Activated CD8-positive, alpha-beta T cell treated with anti-CD3 and anti-CD28 coated beads, Interleukin-2, amount 10 ng/mL, durations not matched to agents 7 days and 5 days (primary cell): ENCODE measurements around the gene NAPG. TPM values are rescaled to one million over a fixed set of nuclear protein-coding genes. Genes with fewer than 3 reads are reported as not detected.
"Not testable (repeated sequence)": the region's sequence is repeated elsewhere in the genome, so short reads cannot be mapped to it uniquely, and the experiment has no call there.

Experiments used
- ATAC-seq: fragments of 150-1000 bp; cut with Tn5 transposase; one replicate; pipeline ENCODE4 v1.10.0; 2021; ENCODE audit warnings: moderate library complexity
- CTCF ChIA-PET: fragments of 350-600 bp; sonication (Branson Sonifier 250); formaldehyde crosslinking; loops from one replicate; lab custom pipeline; 2021; ENCODE audit warnings: antibody characterized with exemption; lab: Charles Lee
- POLR2A ChIA-PET: fragments of 350-600 bp; sonication (Branson Sonifier 250); formaldehyde crosslinking; loops from one replicate; lab custom pipeline; 2021; ENCODE audit warnings: antibody characterized with exemption; lab: Charles Lee
- DNase-seq: peaks from one replicate; pipeline ENCODE4 v3.0.0-alpha.2; 2020
- H3K27ac Mint-ChIP-seq: one replicate; pipeline ENCODE4 v1.8.0; 2021; ENCODE audit warnings: mild to moderate bottlenecking, mixed read lengths
- H3K27me3 Mint-ChIP-seq: one replicate; pipeline ENCODE4 v1.8.0; 2021; ENCODE audit warnings: low read depth, mixed read lengths
- H3K36me3 Mint-ChIP-seq: one replicate; pipeline ENCODE4 v1.8.0; 2021; ENCODE audit warnings: low read depth, mixed read lengths
- H3K4me1 Mint-ChIP-seq: one replicate; pipeline ENCODE4 v1.8.0; 2021; ENCODE audit warnings: low read depth, mixed read lengths
- H3K4me3 Mint-ChIP-seq: one replicate; pipeline ENCODE4 v1.8.0; 2021; ENCODE audit warnings: mild to moderate bottlenecking, mixed read lengths
- H3K9me3 Mint-ChIP-seq: one replicate; pipeline ENCODE4 v1.8.0; 2022; ENCODE audit warnings: mixed read lengths; ENCODE audit not compliant: insufficient read depth
- total RNA-seq, 2 experiments: library from RNA; stranded (reverse); gene quantifications; one replicate each; pipeline ENCODE4 v1.2.3, GENCODE V29; 2021

Gene NAPG
- total RNA-seq, 2 experiments from 2014 or later = 31.1 to 31.5 TPM

DNA sequence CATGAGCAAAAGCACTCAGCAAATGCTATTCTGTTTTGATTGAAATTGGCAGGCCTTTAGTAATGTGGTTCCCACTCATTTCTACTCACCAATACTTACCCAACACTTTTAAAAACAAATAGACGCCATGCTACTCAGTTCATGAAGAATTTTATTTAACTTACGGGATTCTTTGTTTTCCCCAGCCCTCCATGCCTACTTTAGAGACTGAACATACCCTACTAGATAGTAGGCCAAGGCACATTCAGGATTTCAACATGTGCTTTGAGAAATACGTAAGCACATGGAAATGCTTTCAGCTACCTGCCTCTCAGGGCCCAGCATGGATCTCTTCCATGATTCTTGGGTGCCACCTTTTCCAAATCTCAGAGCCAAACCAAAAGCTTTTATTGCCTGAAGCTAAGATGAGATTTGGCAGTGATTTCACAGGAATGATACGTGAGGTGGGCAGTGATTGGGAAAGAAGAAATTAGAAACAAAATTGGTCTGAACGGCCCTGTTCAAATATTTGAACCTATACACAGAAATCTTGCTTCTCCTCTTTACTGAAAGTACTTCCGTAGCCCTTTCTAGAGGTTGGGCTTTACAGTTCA lies 31.4 kb downstream of the NAPG start:
- no peaks in the 10 kb centered on the region for H3K9me3 Mint-ChIP-seq
- POLR2A ChIA-PET = no interaction called here

GRCh38 chr18:10558243-10558966 lies 32.6 kb downstream of the NAPG start:
- Mint-ChIP-seq H3K9me3 (no peaks in the 10 kb centered on the region), H3K36me3 (peaks cover 30% of the 10 kb centered on the region), H3K4me3 (no peak overlapping the region), H3K27me3 (no peaks in the 10 kb centered on the region), H3K4me1 (peaks cover 2% of the 10 kb centered on the region), H3K27ac (peak overlapping the region; percentile 65)
- POLR2A ChIA-PET = no interaction called here
- ATAC-seq (no peak), DNase-seq (no peak)
- CTCF ChIA-PET = no interaction called here

More for the DNA sequence above, 31.4 kb downstream of the NAPG start:
- no peaks in the 10 kb centered on the region for H3K27me3 Mint-ChIP-seq
- ATAC-seq = no peak
- CTCF ChIA-PET = no interaction called here
- no peak for DNase-seq
- peaks cover 37% of the 10 kb centered on the region for H3K36me3 Mint-ChIP-seq
- H3K4me3 Mint-ChIP-seq = no peak overlapping the region
- H3K27ac Mint-ChIP-seq = no peak overlapping the region
- peaks cover 2% of the 10 kb centered on the region for H3K4me1 Mint-ChIP-seq

GRCh38 chr18:10558967-10559298 lies 33.1 kb downstream of the NAPG start:
- peaks cover 2% of the 10 kb centered on the region for H3K4me1 Mint-ChIP-seq
- no peak overlapping the region for H3K27ac Mint-ChIP-seq
- no peak for ATAC-seq
- no peaks in the 10 kb centered on the region for H3K9me3 Mint-ChIP-seq
- no peaks in the 10 kb centered on the region for H3K27me3 Mint-ChIP-seq
- POLR2A ChIA-PET = no interaction called here
- no peak overlapping the region for H3K4me3 Mint-ChIP-seq
- CTCF ChIA-PET = interaction anchor here (1.9 kb wide), 1 partner anchor 14 kb away, joined by 13 read pairs; no protein-coding TSS in a partner anchor
- H3K36me3 Mint-ChIP-seq = peaks cover 28% of the 10 kb centered on the region
- no peak for DNase-seq

DNA sequence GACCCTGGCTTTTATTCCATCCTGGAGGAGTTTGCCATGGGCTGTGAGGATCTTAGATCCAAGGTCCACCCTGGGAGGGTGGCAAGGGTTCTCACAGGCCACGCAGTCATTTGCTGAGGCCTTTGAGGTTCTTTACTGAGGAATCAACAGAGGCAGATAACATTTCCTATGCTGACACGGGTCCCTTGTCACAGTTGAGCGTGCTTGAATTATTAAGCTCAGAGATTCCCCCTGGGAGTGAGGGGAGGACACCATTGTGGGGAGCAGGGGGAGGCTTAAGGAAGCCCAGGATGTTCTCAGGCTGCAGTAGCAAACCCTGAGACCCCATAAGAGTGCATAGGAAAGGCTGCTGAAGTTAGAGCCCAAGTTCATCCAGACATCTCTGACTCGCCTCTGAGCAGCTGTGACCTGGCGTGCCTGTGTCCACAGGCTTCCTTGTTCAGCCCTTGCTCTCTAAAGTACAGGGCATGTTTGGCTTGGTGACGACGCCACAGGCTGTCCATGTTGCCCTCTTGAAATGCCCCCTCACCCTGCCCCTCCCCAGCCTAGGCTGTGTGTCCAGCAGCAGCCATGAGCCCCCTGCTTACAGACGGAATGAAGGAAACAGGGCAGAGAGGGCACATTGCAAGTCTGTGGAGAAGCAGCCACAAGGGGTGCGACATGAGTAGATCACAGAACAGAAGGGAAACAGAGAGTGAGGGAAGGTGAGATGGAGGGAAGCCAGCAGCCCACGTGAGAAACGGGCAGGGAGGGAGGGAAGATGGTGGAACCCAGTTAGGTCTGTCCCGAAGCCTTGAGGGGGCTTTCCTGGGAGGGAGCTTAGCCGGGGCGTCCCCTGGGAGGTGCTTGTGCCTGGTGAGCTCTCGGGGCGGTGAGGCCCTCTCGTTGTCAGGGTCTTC lies 34.0 kb downstream of the NAPG start:
- POLR2A ChIA-PET = no interaction called here
- Mint-ChIP-seq H3K4me3 (no peak overlapping the region), H3K4me1 (peaks cover 2% of the 10 kb centered on the region)

DNA sequence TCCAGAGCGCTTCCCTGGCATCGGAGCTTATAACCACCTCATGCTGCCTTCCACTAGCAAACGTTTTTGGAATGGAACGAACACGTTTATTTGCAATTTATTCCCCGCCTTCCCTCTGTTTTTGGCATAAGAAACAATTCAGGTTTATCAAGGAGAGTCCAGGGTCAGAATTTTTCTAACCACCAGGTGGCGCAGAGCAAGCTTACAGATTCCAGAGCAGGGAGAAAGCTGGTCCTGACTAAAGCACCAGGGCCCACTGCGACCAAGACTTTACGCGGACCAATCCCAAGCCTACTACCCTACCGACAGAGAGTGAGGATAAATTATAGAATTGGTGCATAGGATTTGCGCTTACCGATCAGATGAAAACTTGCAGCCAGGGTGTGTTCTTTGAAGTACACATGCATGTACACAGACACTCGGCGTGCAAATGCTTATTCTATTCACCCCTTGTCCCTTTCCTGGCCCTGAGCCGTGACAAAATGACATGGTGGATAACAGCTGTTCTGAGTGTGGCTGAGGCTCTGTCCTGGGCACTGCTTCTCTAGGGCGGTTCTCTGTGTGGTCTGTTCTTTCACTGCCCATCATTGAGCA lies 34.7 kb downstream of the NAPG start:
- H3K36me3 Mint-ChIP-seq = peaks cover 15% of the 10 kb centered on the region
- ChIA-PET POLR2A (interaction anchor here (0.7 kb wide), 1 partner anchor 69 kb away, joined by 3 read pairs; no protein-coding TSS in a partner anchor), CTCF (interaction anchor here (0.6 to 1.9 kb wide), 18 partner anchors 9 to 609 kb away, joined by 3 to 17 read pairs (median 4); partner anchors contain the start of gene NAPG)
- ATAC-seq = peak; percentile 79
- peak; percentile 71 for DNase-seq
- no peaks in the 10 kb centered on the region for H3K27me3 Mint-ChIP-seq
- no peaks in the 10 kb centered on the region for H3K9me3 Mint-ChIP-seq
- H3K27ac Mint-ChIP-seq = no peak overlapping the region
- no peak overlapping the region for H3K4me3 Mint-ChIP-seq
- peaks cover 2% of the 10 kb centered on the region for H3K4me1 Mint-ChIP-seq

More for the DNA sequence above, 34.0 kb downstream of the NAPG start:
- Mint-ChIP-seq H3K36me3 (peaks cover 20% of the 10 kb centered on the region), H3K27ac (no peak overlapping the region), H3K9me3 (no peaks in the 10 kb centered on the region), H3K27me3 (no peaks in the 10 kb centered on the region)
- no peak for DNase-seq
- CTCF ChIA-PET = interaction anchor here (0.6 to 1.9 kb wide), 18 partner anchors 8 to 609 kb away, joined by 3 to 17 read pairs (median 4); partner anchors contain the start of gene NAPG
- peak; percentile 51 for ATAC-seq

GRCh38 chr18:10562773-10563160 lies 36.9 kb downstream of the NAPG start:
- H3K4me3 Mint-ChIP-seq = no peak overlapping the region
- H3K27me3 Mint-ChIP-seq = no peaks in the 10 kb centered on the region

GRCh38 chr18:10563886-10564285 lies 38.1 kb downstream of the NAPG start:
- CTCF ChIA-PET = no interaction called here
- H3K4me1 Mint-ChIP-seq = peaks cover 2% of the 10 kb centered on the region
- H3K36me3 Mint-ChIP-seq = no peaks in the 10 kb centered on the region
- H3K9me3 Mint-ChIP-seq = no peaks in the 10 kb centered on the region
- DNase-seq (no peak), ATAC-seq (no peak)
- H3K27ac Mint-ChIP-seq = no peak overlapping the region
- POLR2A ChIA-PET = no interaction called here
- no peak overlapping the region for H3K4me3 Mint-ChIP-seq
- no peaks in the 10 kb centered on the region for H3K27me3 Mint-ChIP-seq

More at GRCh38 chr18:10562773-10563160, 36.9 kb downstream of the NAPG start:
- POLR2A ChIA-PET = no interaction called here
- CTCF ChIA-PET = no interaction called here
- no peak for ATAC-seq
- peaks cover 2% of the 10 kb centered on the region for H3K4me1 Mint-ChIP-seq
- H3K9me3 Mint-ChIP-seq = no peaks in the 10 kb centered on the region
- no peaks in the 10 kb centered on the region for H3K36me3 Mint-ChIP-seq
- no peak for DNase-seq
- no peak overlapping the region for H3K27ac Mint-ChIP-seq

DNA sequence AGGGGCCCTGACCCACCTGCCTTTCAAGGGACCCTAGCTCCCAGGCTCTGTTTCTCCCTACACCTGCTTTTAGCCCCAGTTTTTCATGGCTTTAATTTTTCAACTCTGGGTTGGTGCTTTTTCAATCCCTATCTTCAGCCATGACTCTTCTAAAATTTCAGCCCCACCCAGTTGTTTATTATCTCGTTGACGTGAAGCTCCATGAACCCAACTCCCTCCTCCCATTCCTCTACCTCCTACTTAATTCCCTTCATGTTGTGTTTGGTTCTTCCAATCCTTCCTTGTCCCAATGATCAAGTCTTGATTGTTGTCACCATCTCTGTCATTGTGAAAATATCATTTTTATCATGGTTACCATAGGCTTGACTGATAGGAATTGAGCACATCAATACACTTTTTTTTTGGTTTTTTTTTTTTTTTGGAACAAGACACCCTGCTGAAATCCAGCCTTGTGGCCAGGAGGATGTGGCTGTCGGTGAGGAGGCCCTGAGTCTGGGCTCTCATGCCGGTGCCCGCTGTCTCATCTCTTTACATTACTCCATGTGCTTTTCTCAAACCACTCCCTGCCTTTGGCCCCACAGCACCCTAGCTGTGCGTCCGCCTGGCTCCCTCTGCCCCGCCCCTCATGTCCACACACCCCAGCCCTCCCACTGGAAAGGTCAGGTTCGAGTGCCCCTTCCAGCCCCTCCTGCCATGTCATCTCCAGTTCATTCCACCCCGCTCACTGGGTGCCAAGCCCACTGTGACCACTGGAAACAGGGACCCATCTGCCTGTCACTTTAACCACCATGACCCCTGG lies 39.3 kb downstream of the NAPG start:
- Mint-ChIP-seq H3K36me3 (no peaks in the 10 kb centered on the region), H3K27ac (no peak overlapping the region)
- no peak for DNase-seq

DNA sequence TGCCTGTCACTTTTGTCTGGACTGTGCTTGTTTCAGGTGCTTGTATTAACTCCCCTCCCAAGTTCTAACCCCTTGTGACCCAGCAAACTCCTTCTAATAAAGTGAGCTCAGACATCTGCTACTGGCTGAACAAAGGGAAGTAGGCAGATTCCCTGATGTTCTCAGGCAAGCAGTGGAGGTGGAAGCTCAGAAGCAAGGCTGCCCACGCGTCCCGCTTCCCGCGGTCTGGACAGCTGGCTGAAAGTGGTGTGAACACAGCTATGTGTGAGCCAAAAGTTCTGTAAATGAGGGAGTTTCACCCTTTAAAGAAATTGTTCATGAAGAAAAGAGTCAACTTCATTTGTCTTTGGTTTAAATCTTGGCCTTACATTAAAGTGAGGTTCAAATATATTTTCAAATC lies 40.0 kb downstream of the NAPG start:
- Mint-ChIP-seq H3K27me3 (no peaks in the 10 kb centered on the region), H3K9me3 (no peaks in the 10 kb centered on the region), H3K4me1 (no peaks in the 10 kb centered on the region), H3K4me3 (no peak overlapping the region), H3K27ac (no peak overlapping the region), H3K36me3 (no peaks in the 10 kb centered on the region)
- DNase-seq (no peak), ATAC-seq (no peak)
- CTCF ChIA-PET = no interaction called here
- POLR2A ChIA-PET = no interaction called here

More for the DNA sequence above, 39.3 kb downstream of the NAPG start:
- ChIA-PET POLR2A (no interaction called here), CTCF (no interaction called here)
- Mint-ChIP-seq H3K9me3 (no peaks in the 10 kb centered on the region), H3K27me3 (no peaks in the 10 kb centered on the region), H3K4me1 (no peaks in the 10 kb centered on the region), H3K4me3 (no peak overlapping the region)
- no peak for ATAC-seq

- Mint-ChIP-seq H3K27me3 (no peaks in the 10 kb centered on the region), H3K27ac (no peak overlapping the region), H3K4me3 (no peak overlapping the region), H3K9me3 (no peaks in the 10 kb centered on the region), H3K4me1 (no peaks in the 10 kb centered on the region), H3K36me3 (no peaks in the 10 kb centered on the region)
- ATAC-seq (no peak), DNase-seq (no peak)
- ChIA-PET CTCF (no interaction called here), POLR2A (no interaction called here)
Observed at GRCh38 chr18:10566390-10566789, 40.6 kb downstream of the NAPG start.

GRCh38 chr18:10569941-10570340 lies 44.1 kb downstream of the NAPG start:
- CTCF ChIA-PET = interaction anchor here (1.0 kb wide), 1 partner anchor 10 kb away, joined by 4 read pairs; no protein-coding TSS in a partner anchor
- H3K27ac Mint-ChIP-seq, POLR2A ChIA-PET, H3K36me3 Mint-ChIP-seq, H3K4me1 Mint-ChIP-seq, ATAC-seq, H3K27me3 Mint-ChIP-seq, DNase-seq, H3K4me3 Mint-ChIP-seq, H3K9me3 Mint-ChIP-seq: not testable (repeated sequence)
